Measurements from ENCODE around the gene RPL7L1. TPM values are rescaled to one million over a fixed set of nuclear protein-coding genes. Genes with fewer than 3 reads are reported as not detected.

The RPL7L1 gene
- polyA plus RNA-seq, 4 donors, result 90.9 to 128 (median 105) TPM

DNA sequence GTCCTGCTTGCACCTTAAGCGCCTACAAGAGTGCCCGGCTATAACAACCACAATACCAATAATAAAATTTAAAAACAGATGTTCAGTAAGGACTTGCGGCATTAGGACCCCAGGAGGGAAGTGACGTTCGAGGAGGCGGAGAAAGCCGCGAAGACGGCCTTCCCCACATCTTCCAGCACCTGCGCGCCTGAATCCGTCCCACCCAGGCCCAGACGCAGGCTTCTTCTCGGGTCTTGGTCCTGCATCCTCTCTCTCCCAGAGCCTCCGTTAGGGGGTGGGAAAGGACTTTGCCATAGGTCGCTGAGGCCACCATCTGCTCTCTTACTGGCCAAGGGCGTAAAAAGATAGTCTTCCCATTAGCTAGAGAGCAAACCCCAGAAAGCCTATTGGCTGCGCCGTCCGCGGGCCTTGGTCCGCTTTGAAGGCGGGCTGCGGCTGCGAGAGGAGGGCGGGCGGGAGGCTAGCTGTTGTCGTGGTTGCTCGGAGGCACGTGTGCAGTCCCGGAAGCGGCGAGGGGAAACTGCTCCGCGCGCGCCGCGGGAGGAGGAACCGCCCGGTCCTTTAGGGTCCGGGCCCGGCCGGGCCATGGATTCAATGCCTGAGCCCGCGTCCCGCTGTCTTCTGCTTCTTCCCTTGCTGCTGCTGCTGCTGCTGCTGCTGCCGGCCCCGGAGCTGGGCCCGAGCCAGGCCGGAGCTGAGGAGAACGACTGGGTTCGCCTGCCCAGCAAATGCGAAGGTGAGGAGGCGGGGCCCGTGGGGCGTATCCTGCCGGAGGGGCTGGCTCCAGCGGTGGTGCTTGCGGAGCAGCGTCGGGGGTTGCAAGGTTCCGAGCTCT lies 49.8 kb downstream of the RPL7L1 start, which contains the start of gene CNPY3:
Gene CNPY3, plus strand, starts transcription at position 495 of the 835 bp plus-strand sequence. Its CDS starts 91 bp downstream, at position 586.
- DNase-seq (ENCODE audit: low read depth in 4 of 4, low spot score in 3 of 4), result peak; percentile 89 to 92 (median 90)

DNA sequence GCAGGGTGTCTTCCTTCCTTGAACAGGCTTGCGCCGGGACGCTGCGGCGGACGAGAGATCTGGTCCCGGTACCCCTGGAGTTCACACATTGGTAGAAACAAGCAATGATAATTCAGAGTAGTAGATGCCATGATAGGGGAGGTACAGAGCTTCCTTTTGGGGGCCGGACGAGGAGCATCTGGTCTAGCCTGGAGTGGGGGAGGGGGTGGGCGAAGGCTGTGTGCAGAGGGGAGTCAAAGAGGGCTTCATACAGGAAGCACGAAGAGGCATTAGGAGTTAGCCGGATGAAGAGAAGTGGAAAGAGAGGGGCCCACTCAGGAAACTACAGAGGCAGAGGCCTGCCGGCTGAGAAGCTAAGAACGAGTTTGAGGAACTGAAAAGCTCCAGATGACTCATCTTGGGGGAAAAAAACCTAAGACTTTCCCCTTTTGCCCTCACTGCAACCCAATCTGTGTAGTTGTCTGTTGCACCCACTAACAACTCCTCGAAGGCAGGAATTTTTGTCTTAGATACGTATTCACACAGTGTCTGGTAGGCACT lies 50.5 kb downstream of the RPL7L1 start:
- peak in 2 of 4 donors; percentile 47 to 53 for DNase-seq (ENCODE audit: low read depth in 4 of 4, low spot score in 3 of 4)

DNA sequence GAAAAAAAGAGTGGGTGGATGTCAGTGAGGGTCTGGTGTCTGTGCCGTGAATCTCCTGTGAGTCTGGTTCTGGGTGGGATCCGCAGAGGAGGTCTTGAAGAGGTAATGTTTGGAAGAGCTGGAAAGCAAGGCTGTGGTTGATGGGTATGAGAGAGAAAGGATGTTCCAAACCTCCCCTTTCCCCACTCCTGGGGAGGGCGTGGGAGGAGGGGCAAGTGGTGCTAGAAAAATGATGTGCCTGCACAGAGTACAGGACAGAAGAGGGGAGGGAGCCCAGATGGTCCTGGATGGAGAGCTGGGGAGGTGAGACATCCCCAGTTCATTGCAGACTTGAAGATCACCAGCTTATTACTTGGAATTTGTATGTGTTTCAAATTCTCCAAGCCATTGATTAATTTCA lies 53.0 kb downstream of the RPL7L1 start:
- no peak for DNase-seq (ENCODE audit: low read depth in 4 of 4, low spot score in 3 of 4)

DNA sequence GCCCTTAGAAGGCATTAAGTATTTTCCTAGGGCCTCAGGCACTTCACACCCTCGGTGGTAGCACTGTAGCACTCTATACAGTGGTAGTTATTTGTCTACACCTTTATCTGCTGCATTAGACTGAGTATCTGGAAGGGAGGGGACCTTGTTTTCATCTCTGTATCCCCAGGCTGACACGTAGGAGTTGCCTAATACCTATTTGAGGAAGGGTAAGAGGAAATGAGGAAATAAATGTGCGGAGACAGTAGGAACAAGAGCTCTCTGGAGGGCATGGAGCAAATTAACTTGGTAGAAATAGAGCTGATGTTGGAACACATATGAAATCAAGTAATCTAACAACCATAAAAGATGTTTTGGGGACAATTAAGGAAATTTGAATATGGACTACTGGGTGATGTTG lies 53.8 kb downstream of the RPL7L1 start:
- DNase-seq (ENCODE audit: low read depth in 4 of 4, low spot score in 3 of 4), result no peak

GRCh38 chr6:42935322-42935721 lies 55.9 kb downstream of the RPL7L1 start:
- DNase-seq (ENCODE audit: low read depth in 4 of 4, low spot score in 3 of 4), result no peak

GRCh38 chr6:42936398-42936797 lies 57.0 kb downstream of the RPL7L1 start:
- DNase-seq (ENCODE audit: low read depth in 4 of 4, low spot score in 3 of 4), result no peak

GRCh38 chr6:42937548-42938427 lies 58.4 kb downstream of the RPL7L1 start:
- DNase-seq (ENCODE audit: low read depth in 4 of 4, low spot score in 3 of 4), result no peak

DNA sequence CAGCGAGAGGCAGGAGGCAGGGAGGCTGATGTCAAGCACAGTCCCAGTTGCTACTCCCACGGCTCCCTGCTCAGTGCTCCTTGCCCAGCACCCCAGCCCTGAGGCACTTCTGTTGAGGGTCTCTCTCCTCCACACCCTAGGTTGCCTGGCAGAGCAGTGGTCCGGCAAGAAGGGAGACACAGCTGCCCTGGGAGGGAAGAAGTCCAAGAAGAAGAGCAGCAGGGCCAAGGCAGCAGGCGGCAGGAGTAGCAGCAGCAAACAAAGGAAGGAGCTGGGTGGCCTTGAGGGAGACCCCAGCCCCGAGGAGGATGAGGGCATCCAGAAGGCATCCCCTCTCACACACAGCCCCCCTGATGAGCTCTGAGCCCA lies 59.0 kb downstream of the RPL7L1 start:
- DNase-seq (ENCODE audit: low read depth in 4 of 4, low spot score in 3 of 4), result no peak

DNA sequence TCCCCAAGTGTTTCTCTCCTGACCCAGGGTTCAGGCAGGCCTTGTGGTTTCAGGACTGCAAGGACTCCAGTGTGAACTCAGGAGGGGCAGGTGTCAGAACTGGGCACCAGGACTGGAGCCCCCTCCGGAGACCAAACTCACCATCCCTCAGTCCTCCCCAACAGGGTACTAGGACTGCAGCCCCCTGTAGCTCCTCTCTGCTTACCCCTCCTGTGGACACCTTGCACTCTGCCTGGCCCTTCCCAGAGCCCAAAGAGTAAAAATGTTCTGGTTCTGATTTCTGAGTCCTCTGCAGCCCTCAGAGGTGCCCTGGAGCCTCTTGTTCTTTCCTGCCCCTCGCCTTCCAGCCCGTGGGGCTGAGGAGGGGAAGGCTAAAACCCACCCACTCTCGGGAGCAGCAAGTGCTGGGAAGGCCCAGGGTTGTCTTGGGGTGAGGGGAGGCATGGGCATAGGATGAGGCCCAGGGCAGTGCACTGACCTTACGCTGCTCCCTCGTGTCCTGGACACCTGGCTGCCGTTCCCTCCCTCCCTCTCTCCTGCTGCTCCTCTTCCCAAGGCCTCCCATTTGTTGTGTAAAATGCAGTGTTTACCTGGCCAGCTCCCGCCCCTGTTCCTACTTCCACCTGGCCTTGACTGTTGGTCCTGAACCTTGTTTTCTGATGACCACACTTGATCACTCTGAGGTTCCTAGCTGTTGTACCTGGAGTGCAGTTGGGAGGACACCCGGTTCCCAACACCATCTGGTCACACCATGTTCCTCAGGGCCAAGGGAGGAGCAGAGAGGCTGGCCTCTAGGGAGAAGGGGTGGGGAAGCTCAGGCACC lies 59.8 kb downstream of the RPL7L1 start:
- DNase-seq (ENCODE audit: low read depth in 4 of 4, low spot score in 3 of 4), result no peak

Other genes starting within 250 kb of the RPL7L1 start
- 1 to 10 TPM; 1.8 to 6.9 (median 3.4) TPM for gene PRPH2, start 157.0 kb upstream of the RPL7L1 start, polyA plus RNA-seq (ENCODE audit: insufficient read length in 4 of 4)
- 10 to 100 TPM; 16.4 to 23.7 (median 21.2) TPM for gene TBCC, start 133.5 kb upstream of the RPL7L1 start, polyA plus RNA-seq (ENCODE audit: insufficient read length in 4 of 4)
- 10 to 100 TPM; 15.3 to 16.6 (median 16.4) TPM for gene BICRAL, start 97.6 kb upstream of the RPL7L1 start, polyA plus RNA-seq (ENCODE audit: insufficient read length in 4 of 4)
- under 1 TPM in 1 of 4 donors, not detected in 3; 0.47 TPM for gene PTCRA, start 36.4 kb downstream of the RPL7L1 start, polyA plus RNA-seq (ENCODE audit: insufficient read length in 4 of 4)
- gene CNPY3, start 49.9 kb downstream of the RPL7L1 start, polyA plus RNA-seq (ENCODE audit: insufficient read length in 4 of 4), result 10 to 100 TPM; 52.3 to 64.9 (median 59.1) TPM
- 1 to 10 TPM in 1 of 4 donors, under 1 TPM in 3; 0.45 to 2.0 (median 0.64) TPM for gene GNMT, start 81.1 kb downstream of the RPL7L1 start, polyA plus RNA-seq (ENCODE audit: insufficient read length in 4 of 4)
- 10 to 100 TPM; 15.5 to 27.2 (median 19.1) TPM for gene PEX6, start 99.6 kb downstream of the RPL7L1 start, polyA plus RNA-seq (ENCODE audit: insufficient read length in 4 of 4)
- 10 to 100 TPM; 60.3 to 72.1 (median 66.5) TPM for gene PPP2R5D, start 105.0 kb downstream of the RPL7L1 start, polyA plus RNA-seq (ENCODE audit: insufficient read length in 4 of 4)
- 10 to 100 TPM; 71.0 to 91.9 (median 82.6) TPM for gene MEA1, start 134.3 kb downstream of the RPL7L1 start, polyA plus RNA-seq (ENCODE audit: insufficient read length in 4 of 4)
- 100 to 1,000 TPM in 1 of 4 donors, 10 to 100 TPM in 3; 90.6 to 112 (median 95.0) TPM for gene KLHDC3, start 134.6 kb downstream of the RPL7L1 start, polyA plus RNA-seq (ENCODE audit: insufficient read length in 4 of 4)
- 10 to 100 TPM; 37.6 to 64.1 (median 58.5) TPM for gene RRP36, start 142.0 kb downstream of the RPL7L1 start, polyA plus RNA-seq (ENCODE audit: insufficient read length in 4 of 4)
- gene CUL7, start 174.2 kb downstream of the RPL7L1 start, polyA plus RNA-seq (ENCODE audit: insufficient read length in 4 of 4), result 10 to 100 TPM; 45.8 to 59.0 (median 48.7) TPM
- gene MRPL2, start 179.8 kb downstream of the RPL7L1 start, polyA plus RNA-seq (ENCODE audit: insufficient read length in 4 of 4), result 10 to 100 TPM; 38.4 to 78.4 (median 55.1) TPM
- gene KLC4, start 180.0 kb downstream of the RPL7L1 start, polyA plus RNA-seq (ENCODE audit: insufficient read length in 4 of 4), result 10 to 100 TPM; 30.6 to 74.2 (median 51.3) TPM
- 100 to 1,000 TPM; 228 to 269 (median 239) TPM for gene PTK7, start 196.7 kb downstream of the RPL7L1 start, polyA plus RNA-seq (ENCODE audit: insufficient read length in 4 of 4)